ENCODE results near the gene PTDSS2.

PTDSS2 gene

DNA sequence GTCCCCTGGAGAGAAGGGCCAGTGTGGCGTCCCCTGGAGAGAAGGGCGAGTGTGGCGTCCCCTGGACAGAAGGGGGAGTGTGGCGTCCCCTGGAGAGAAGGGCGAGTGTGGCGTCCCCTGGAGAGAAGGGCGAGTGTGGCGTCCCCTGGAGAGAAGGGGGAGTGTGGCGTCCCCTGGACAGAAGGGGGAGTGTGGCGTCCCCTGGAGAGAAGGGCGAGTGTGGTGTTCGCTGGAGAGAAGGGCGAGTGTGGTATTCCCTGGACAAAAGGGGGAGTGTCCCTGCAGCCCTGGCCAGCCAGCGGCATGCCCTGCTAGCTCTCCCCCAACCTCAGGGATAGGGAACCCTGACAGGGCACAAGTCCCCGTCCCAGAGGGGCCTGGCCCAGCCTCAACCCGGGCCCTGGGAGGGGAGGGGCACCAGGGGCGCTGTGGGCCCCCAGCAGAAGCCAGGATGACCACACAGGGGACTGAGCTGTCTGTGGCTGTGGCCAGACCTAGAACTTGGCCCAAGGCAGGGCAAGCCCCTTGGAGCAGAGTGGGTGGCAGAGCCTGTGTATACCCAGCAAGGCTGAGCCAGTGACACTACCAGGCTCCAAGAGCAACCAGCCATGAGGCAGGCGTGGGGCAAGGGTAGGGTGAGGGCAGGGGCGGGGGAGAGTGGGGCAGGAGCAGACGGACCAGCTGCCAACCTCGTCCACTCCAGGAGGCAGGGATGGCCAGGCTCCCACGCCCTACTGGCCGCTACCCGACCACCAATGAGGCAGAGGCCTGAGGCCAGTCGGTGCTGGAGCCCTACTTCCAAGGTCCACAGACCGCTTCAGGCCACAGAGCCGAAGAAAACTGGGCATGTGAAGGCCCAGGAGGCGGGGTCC, 81.1 kb downstream of the PTDSS2 start:
- Histone ChIP-seq H2AFZ (ENCODE audit: low read length, unreplicated experiment) (no peak overlapping the region), H3K79me2 (ENCODE audit: control insufficient read depth, insufficient read depth, low read length, unreplicated experiment) (peaks cover 16% of the 10 kb centered on the region), H3K4me3 (ENCODE audit: low read depth, low read length) (no peak overlapping the region), H3K4me1 (ENCODE audit: control insufficient read depth, insufficient read depth, low read length, unreplicated experiment) (no peaks in the 10 kb centered on the region), H3K27me3 (ENCODE audit: insufficient read depth, low read length) (no peaks in the 10 kb centered on the region), H3K27ac (ENCODE audit: low read depth, low read length) (no peak overlapping the region), H3K36me3 (ENCODE audit: insufficient read depth, low read length) (0 out of 2 replicates have a peak, but pooled peaks cover 6% of the 10 kb centered on the region)

GRCh38 chr11:531919-532526, 81.9 kb downstream of the PTDSS2 start:
- 0 out of 2 replicates have a peak, but pooled peaks cover 6% of the 10 kb centered on the region for H3K36me3 ChIP-seq (ENCODE audit: insufficient read depth, low read length)
- no peaks in the 10 kb centered on the region for H3K4me1 ChIP-seq (ENCODE audit: control insufficient read depth, insufficient read depth, low read length, unreplicated experiment)
- no peak overlapping the region for H3K4me3 ChIP-seq (ENCODE audit: low read depth, low read length)
- H3K27ac ChIP-seq (ENCODE audit: low read depth, low read length): no peak overlapping the region
- peaks cover 16% of the 10 kb centered on the region for H3K79me2 ChIP-seq (ENCODE audit: control insufficient read depth, insufficient read depth, low read length, unreplicated experiment)
- H3K27me3 ChIP-seq (ENCODE audit: insufficient read depth, low read length): no peaks in the 10 kb centered on the region
- no peak overlapping the region for H2AFZ ChIP-seq (ENCODE audit: low read length, unreplicated experiment)

GRCh38 chr11:532527-532985, 82.5 kb downstream of the PTDSS2 start:
- H3K4me1 ChIP-seq (ENCODE audit: control insufficient read depth, insufficient read depth, low read length, unreplicated experiment): peaks cover 2% of the 10 kb centered on the region
- no peak overlapping the region for H3K27ac ChIP-seq (ENCODE audit: low read depth, low read length)
- H3K27me3 ChIP-seq (ENCODE audit: insufficient read depth, low read length): no peaks in the 10 kb centered on the region
- H2AFZ ChIP-seq (ENCODE audit: low read length, unreplicated experiment): no peak overlapping the region
- H3K79me2 ChIP-seq (ENCODE audit: control insufficient read depth, insufficient read depth, low read length, unreplicated experiment): peaks cover 16% of the 10 kb centered on the region
- H3K4me3 ChIP-seq (ENCODE audit: low read depth, low read length): no peak overlapping the region
- H3K36me3 ChIP-seq (ENCODE audit: insufficient read depth, low read length): 0 out of 2 replicates have a peak, but pooled peaks cover 6% of the 10 kb centered on the region

- H3K4me3 ChIP-seq (ENCODE audit: low read depth, low read length): no peak overlapping the region
- H3K27ac ChIP-seq (ENCODE audit: low read depth, low read length): no peak overlapping the region
- no peak overlapping the region for H2AFZ ChIP-seq (ENCODE audit: low read length, unreplicated experiment)
- 0 out of 2 replicates have a peak, but pooled peaks cover 6% of the 10 kb centered on the region for H3K36me3 ChIP-seq (ENCODE audit: insufficient read depth, low read length)
- no peaks in the 10 kb centered on the region for H3K27me3 ChIP-seq (ENCODE audit: insufficient read depth, low read length)
- H3K79me2 ChIP-seq (ENCODE audit: control insufficient read depth, insufficient read depth, low read length, unreplicated experiment): peaks cover 16% of the 10 kb centered on the region
- peaks cover 7% of the 10 kb centered on the region for H3K4me1 ChIP-seq (ENCODE audit: control insufficient read depth, insufficient read depth, low read length, unreplicated experiment)
Observed at GRCh38 chr11:532986-533585, 83.0 kb downstream of the PTDSS2 start.

DNA sequence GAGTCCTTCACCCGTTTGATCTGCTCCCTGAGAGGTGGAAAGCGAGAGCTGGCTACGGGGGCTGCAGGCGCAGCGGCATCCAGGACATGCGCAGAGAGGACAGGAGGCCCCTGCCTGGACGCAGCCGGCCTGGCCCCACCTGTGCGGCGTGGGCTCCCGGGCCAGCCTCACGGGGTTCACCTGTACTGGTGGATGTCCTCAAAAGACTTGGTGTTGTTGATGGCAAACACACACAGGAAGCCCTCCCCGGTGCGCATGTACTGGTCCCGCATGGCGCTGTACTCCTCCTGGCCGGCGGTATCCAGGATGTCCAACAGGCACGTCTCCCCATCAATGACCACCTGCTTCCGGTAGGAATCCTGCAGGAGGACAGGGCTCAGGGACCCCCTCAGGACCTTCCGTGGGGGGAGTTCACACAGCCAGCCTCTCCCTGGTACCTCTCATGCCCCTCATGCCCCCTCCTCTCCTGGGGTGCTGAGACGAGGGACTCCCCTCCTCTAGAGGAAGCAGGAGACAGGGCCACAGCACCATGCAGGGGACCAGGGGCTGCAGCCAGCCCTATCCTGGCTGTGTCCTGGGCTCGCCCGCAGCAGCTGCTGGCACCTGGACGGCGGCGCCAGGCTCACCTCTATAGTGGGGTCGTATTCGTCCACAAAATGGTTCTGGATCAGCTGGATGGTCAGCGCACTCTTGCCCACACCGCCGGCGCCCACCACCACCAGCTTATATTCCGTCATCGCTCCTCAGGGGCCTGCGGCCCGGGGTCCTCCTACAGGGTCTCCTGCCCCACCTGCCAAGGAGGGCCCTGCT, 83.7 kb downstream of the PTDSS2 start:
- H3K36me3 ChIP-seq (ENCODE audit: insufficient read depth, low read length): 0 out of 2 replicates have a peak, but pooled peaks cover 6% of the 10 kb centered on the region
- H2AFZ ChIP-seq (ENCODE audit: low read length, unreplicated experiment): no peak overlapping the region
- no peaks in the 10 kb centered on the region for H3K27me3 ChIP-seq (ENCODE audit: insufficient read depth, low read length)
- H3K27ac ChIP-seq (ENCODE audit: low read depth, low read length): no peak overlapping the region
- peaks cover 16% of the 10 kb centered on the region for H3K79me2 ChIP-seq (ENCODE audit: control insufficient read depth, insufficient read depth, low read length, unreplicated experiment)
- H3K4me1 ChIP-seq (ENCODE audit: control insufficient read depth, insufficient read depth, low read length, unreplicated experiment): peaks cover 7% of the 10 kb centered on the region
- peak overlapping the region; percentile 90 for H3K4me3 ChIP-seq (ENCODE audit: low read depth, low read length)

- Histone ChIP-seq H3K79me2 (ENCODE audit: control insufficient read depth, insufficient read depth, low read length, unreplicated experiment) (peaks cover 16% of the 10 kb centered on the region), H3K27me3 (ENCODE audit: insufficient read depth, low read length) (no peaks in the 10 kb centered on the region), H3K36me3 (ENCODE audit: insufficient read depth, low read length) (0 out of 2 replicates have a peak, but pooled peaks cover 6% of the 10 kb centered on the region), H3K27ac (ENCODE audit: low read depth, low read length) (no peak overlapping the region), H3K4me1 (ENCODE audit: control insufficient read depth, insufficient read depth, low read length, unreplicated experiment) (peaks cover 7% of the 10 kb centered on the region), H2AFZ (ENCODE audit: low read length, unreplicated experiment) (no peak overlapping the region), H3K4me3 (ENCODE audit: low read depth, low read length) (peak overlapping the region; percentile 90)
Observed at GRCh38 chr11:534396-535209, 84.5 kb downstream of the PTDSS2 start.

DNA sequence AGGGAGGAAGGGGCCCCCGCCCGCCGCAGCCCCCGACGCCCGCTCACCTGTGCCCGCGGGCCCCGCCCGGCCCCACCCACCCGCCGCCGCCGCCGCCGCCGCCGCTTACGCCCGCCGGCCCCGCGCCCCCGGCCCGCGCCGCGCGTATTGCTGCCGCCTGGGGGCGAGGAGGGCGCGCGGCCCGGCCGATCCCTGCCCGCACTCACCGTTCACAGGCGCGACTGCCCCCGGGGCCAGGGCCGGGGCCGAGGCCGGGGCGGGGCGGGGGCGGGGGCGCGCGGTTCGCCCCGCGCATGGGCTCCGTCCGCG, 85.1 kb downstream of the PTDSS2 start:
- Histone ChIP-seq H3K27ac (ENCODE audit: low read depth, low read length) (no peak overlapping the region), H3K79me2 (ENCODE audit: control insufficient read depth, insufficient read depth, low read length, unreplicated experiment) (peaks cover 16% of the 10 kb centered on the region), H3K27me3 (ENCODE audit: insufficient read depth, low read length) (no peaks in the 10 kb centered on the region), H3K36me3 (ENCODE audit: insufficient read depth, low read length) (0 out of 2 replicates have a peak, but pooled peaks cover 6% of the 10 kb centered on the region), H2AFZ (ENCODE audit: low read length, unreplicated experiment) (no peak overlapping the region), H3K4me3 (ENCODE audit: low read depth, low read length) (peak overlapping the region; percentile 90), H3K4me1 (ENCODE audit: control insufficient read depth, insufficient read depth, low read length, unreplicated experiment) (peaks cover 7% of the 10 kb centered on the region)

DNA sequence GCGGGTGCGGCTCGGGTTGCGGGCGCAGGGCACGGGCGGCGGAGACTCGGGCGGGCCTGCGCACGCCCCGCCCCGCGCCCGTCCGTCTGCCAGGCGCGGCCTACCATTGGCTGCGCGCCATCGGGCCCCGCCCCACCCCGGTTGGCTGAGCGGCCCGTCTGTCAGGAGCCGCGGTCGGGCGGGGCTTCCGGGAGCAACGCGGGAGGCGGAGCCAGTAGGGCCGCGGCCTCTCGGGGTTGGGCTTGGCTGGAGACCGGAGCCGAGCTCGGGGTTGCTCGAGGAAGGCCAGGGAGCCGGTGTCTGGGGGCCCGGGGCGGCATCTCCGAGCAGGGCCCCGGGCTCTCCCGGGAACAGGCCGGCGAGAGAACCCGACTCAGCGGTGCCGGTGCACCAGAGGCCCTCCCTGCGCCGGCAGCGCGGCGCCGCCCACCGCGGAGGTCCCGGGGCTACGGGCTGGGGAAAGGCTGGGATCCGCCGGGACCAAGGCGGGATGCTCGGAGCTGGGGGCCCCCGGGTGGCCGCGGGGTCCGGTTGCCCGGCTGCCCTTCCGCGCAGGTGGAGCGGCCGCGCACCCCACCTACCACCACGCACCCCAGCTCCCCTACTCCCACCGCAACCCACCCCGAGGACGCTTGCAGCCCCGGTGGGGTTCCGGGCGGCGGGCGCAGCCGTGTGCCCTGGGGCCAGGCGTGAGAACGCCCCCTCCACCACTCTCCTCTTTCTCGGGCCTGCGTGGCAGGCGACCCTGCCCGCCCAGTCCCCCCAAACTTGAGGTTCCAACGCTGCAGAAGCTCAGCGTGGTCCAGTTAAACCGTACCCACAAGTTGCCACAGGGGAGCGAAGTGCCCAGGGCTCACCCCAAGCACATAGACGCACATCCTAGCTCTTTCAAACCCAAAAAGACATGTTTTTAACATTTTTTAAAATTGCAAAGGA, 85.7 kb downstream of the PTDSS2 start, which contains the start of gene HRAS:
HRAS (minus strand) TSS at position 58 of the 936 bp plus-strand sequence.
- peaks cover 16% of the 10 kb centered on the region for H3K79me2 ChIP-seq (ENCODE audit: control insufficient read depth, insufficient read depth, low read length, unreplicated experiment)
- H3K27me3 ChIP-seq (ENCODE audit: insufficient read depth, low read length): no peaks in the 10 kb centered on the region
- H3K27ac ChIP-seq (ENCODE audit: low read depth, low read length): no peak within 1 kb of the TSS
- peaks cover 7% of the 10 kb centered on the region for H3K4me1 ChIP-seq (ENCODE audit: control insufficient read depth, insufficient read depth, low read length, unreplicated experiment)
- H3K4me3 ChIP-seq (ENCODE audit: low read depth, low read length): peak within 1 kb of the TSS; percentile 90
- peak within 1 kb of the TSS; percentile 86 for H2AFZ ChIP-seq (ENCODE audit: low read length, unreplicated experiment)
- 0 out of 2 replicates have a peak, but pooled peaks cover 6% of the 10 kb centered on the region for H3K36me3 ChIP-seq (ENCODE audit: insufficient read depth, low read length)
